ENCODE data around the gene PPP3CA.
A peak's percentile ranks its signal among the peaks of the same experiment; 100 is the strongest.
"Not testable (repeated sequence)": the region's sequence is repeated elsewhere in the genome, so short reads cannot be mapped to it uniquely, and the experiment has no call there.

Gene PPP3CA

DNA sequence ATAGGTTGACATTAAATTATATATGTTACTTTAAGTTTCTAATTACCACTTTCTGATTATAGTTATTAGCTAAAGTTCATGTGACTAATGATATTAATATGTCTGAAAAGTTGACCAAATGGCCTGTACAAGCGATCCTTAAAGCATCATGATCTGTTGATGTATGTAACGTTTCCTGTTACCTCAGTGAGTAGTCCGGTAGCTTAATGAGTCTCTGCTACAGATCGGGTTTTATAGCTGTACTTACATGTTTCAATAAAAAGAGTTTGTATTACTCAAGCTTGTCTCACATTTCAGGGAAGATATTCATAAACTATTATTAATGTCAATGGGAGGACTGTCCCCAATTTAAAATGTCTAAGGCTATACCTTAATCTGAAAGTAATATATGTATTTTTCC lies 246.3 kb downstream of the PPP3CA start:
- no peak for DNase-seq (ENCODE audit: low spot score)

DNA sequence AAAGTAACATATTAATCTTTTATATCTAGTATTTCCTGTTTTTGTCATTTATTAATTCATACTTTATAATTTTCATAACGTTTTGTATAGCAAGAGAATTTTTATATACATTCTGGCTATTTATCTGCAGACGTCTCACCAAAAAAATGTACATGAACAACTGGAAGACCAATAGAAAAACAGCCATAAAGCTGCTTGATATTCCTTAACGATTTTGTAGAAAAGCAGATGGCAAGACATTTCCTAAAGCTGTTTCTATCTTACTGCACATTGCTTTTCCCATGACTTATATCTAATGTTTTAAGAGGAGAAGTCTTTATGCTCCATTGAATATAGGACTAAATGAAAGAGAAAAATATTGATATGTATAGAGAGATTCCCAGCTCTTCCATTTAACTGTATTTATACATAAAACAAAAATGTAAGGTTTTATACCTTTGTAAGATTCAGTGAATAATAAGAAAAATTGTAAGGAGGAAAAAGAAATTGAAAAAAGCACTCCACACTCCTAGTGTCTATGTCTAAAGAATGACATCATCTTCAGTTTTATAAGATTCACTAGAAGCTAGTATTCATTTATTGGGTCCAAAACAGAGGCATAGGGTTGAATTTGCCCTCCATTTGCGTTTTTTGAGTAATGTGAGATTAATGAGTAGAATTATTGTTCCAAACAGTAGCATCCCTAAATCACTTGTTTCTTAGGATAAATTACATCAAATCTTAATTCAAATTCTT lies 248.5 kb downstream of the PPP3CA start:
- DNase-seq (ENCODE audit: low spot score): no peak

DNA sequence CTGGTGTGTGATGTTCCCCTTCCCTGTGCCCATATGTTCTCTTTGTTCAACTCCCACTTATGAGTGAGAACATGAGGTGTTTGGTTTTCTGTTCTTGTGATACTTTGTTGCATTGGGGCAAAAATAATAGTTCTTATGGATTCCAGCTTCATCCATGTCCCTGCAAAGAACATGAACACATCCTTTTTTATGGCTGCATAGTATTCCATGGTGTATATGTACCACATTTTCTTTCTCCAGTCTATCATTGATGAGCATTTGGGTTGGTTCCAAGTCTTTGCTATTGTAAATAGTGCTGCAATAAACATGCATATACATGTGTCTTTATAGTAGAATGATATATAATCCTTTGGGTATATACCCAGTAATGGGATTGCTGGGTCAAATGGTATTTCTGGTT lies 254.7 kb downstream of the PPP3CA start:
- not testable (repeated sequence) for DNase-seq (ENCODE audit: low spot score)

DNA sequence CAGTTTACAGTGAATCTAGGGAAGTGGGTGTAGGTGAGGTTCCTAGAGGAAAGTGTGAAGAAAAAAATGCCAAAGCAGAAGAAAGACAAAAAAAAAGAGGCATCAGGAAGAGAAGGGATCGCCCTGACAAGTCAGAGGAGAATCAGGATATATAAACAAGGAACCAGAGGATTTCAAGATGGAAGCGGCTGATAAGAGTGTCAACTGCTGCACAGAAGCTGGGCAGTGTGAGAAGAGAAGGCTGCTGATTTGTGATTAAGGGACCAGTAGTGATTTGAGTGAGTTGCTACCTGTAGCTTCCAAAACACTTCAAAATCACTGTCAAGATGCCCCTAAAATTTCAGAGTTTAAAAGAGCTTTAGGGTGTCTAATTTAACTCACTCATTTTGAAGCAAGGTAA lies 258.2 kb downstream of the PPP3CA start:
- DNase-seq (ENCODE audit: low spot score): no peak

DNA sequence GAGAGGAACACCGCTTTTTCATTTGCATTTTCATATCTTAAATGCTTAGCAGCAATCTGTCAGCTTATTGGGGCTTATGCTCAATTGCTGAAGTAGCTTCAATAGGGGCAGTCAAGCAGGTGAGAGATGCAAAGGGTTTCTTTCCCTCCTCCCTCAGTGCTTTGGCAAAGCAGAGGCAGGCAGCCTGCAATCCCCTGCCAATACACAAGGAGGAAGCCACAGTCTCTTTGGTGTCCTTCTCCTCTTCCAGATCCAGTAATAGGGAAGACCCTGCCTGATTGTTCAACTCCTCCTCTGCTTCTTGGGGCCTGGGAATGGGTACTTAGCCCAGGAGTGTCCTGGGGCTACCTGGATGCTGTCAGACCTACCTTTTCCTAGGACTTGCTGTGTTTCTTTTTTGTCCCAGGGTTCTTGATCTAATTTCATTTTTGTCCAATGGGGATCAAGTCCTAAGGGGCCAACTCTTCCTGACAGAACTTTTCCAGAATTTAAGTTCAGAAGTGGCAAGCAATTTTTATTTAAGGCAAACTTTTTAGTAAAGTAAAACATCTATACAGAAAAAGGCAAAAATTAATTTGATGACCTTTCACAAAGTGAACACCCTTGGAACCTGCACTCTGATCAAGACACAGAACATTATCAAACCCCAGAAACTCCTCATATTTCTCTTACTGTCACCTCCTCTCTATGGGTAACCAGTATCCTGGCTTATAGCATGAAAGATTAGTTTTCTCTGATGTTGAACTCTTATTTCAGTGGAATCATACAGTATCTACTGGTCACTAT lies 260.3 kb downstream of the PPP3CA start:
- DNase-seq (ENCODE audit: low spot score): no peak

DNA sequence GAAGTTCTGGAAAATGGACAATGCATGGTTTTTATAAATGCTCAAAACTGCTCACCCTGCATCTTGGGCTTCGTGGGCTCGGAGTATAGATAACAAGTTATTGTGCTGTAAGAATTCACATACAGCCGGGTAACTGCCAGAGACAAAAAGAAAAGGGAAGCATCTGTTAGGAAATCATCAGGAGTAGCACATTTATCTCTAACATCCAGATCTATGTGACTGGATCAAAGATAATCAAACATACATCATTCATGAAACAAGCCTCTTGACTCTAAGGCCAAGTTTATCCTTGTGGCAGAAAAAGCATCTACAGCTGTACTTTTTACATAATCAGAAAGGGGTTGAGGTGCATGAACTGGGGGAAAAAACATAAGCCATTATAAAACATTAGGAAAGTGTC lies 264.2 kb downstream of the PPP3CA start:
- no peak for DNase-seq (ENCODE audit: low spot score)

DNA sequence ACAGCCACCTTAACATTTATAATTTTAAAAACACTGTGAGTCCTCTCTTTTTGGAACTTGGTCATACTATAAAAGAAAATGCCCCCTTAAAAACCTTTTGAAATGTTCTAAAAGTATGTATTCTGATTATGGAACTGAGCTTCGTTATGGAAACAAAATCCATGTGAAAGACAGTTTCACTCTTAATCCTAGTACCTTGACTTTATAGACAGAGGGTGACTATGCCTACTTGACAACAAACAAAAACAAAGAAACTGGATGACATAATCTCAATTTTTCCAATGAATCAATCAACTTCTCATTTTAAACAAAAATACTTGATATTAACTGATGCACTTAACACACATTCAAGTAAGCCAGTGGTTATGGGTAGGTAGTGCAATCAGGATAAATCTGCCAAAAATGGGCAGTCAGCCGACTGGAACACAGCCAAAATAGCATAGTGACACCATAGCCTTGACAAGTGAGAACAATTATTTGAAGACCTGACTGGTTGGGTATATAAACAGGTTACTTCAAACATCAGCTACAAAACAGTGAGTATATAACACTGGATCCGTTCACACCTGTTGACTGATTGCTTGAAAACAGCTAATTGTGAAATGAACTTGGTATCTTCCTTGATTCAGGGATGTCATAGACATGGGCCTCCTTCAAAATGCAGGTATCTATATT lies 265.5 kb downstream of the PPP3CA start:
- no peak for DNase-seq (ENCODE audit: low spot score)

DNA sequence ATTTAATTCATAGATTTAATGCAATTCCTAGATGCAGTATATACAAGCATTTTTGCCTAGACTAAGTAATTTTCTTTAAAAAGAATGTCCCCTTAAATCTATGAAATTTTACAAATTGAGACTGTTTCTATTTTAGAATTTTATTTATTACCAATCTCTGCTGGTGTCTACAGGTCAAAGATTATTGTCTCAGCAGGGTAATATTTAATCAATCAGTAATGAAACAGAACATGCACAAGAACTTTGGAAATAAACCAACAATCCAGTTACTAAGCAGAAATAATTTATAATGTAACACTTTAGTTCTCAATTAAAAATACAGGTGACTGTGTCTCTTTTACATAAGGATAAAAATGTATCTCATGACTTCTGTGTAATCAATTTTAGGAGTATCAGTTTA lies 266.2 kb downstream of the PPP3CA start:
- DNase-seq (ENCODE audit: low spot score): no peak

DNA sequence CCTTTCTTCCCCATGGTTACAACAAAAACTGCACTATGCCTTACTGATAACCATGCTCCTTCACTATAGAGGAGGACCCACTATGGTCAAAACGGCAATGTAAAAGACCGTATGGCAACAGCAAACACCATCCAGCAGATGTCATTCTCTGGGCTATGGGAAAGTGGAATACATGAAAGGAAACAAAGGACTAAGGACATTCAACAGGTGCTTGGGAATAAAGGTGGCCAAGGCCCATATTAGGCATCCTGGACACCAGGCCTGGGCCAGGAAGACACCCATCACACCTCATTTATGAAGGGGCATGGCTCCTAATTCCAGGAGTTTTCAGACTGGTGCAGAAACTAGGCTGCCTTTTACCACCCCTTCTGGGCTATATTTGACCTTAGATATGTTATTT lies 268.4 kb downstream of the PPP3CA start:
- DNase-seq (ENCODE audit: low spot score): no peak

DNA sequence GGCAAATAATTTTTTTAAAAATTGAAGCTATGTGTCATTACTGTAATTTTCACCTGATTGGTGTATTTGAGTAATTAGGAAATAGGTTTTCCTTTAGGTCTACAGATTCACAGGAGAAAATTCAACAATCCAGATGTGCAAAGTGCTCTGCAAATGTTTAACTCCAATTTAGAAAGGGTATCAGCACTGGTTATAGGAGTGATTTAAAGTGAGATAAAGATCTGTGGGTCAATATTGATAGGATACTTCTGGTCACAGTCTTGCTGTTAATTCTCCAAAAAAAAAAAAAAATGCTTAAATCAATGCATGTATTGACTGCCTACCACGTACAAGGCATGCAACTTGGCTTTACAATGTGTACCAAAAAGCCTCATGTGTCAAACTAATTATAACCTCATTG lies 271.3 kb downstream of the PPP3CA start:
- DNase-seq (ENCODE audit: low spot score): no peak

DNA sequence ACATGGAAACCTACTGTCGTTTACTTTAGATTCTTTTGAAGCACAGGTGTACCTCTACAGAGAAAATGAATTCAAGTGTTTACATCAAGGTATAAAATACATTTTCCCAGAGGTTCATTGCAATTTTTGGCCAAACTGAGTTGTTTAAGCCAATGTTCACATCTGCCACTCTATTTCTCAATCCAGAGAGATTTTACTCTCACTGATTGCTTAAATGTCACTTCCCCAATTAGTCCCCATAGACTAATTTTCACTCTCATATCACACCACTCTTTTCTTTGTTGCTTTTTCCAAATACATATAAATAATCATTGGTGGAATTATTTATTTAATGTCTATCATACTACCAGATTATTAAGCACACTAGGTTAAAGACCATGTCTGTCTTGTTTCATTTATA lies 271.8 kb downstream of the PPP3CA start:
- DNase-seq (ENCODE audit: low spot score): no peak

DNA sequence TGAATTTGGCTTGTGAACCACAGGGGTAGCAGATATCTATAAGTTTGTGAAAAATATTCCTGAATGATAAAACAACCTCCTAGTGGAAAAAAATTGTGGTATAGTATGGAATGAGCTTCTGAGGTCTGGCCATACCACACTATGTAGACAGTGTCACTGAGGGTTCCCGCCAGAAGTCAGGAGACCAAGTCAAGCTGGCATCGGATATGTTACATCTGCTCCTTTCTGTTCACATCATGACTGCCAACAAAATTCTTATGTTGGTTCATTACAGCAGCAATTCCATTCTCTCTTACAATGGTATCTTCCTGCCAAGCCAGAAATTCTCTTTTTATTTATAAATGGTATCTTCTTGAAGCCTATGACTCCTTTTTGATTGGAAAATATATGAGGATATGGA lies 273.0 kb downstream of the PPP3CA start:
- peak; percentile 33 for DNase-seq (ENCODE audit: low spot score)

DNA sequence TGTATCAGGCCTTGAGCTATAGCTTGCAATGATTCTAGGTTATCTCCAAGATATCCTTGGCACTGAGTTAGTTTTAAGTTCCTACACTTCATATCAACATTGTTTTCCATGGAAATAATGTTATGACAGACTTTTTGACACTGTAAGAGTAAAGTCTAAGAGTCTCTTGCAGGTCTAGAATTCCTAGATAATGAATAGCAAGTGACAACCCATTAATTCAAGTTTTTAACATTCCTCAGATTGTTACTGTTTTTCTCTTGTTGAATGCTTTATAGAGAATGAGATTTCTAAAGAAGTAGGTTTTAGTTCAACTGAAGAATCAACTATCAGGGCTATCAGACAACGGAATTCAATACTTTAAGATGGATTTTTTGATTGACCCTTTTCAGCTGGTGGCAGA lies 276.1 kb downstream of the PPP3CA start:
- no peak for DNase-seq (ENCODE audit: low spot score)

DNA sequence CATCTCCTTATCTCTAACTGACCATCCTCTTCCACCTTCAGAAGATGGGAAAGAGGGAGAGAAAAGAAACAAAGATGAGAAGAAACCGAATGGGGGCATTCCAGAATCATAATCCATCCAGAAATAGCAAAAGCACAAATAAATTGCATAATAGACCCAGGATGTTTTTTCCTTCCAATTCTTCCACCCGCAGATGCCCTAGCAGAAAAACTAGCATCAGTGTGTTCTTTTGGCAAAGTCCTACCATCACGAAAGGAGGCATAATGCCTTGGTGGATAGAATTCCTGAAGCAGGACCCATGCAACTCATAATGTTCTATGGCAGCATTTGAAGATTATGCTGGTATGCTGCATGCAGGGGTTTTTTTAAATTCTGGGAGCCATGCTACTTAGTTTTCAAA lies 279.2 kb downstream of the PPP3CA start:
- DNase-seq (ENCODE audit: low spot score): no peak

DNA sequence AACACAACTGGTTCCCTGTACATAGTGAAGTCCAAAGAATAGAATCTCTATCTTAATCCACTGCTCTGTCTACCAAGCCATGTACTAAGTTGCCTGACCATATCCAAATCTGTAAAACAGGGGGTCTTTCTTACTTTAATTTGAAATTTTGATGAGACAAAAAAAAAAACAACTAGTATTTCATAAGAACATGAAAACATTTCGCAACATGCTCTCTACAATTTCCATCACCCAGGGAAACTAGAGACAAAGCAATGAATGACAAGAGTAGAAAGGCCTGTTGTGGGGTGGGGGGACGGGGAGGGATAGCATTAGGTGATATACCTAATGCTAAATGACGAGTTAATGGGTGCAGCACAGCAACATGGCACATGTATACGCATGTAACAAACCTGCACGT lies 279.9 kb downstream of the PPP3CA start:
- no peak for DNase-seq (ENCODE audit: low spot score)

DNA sequence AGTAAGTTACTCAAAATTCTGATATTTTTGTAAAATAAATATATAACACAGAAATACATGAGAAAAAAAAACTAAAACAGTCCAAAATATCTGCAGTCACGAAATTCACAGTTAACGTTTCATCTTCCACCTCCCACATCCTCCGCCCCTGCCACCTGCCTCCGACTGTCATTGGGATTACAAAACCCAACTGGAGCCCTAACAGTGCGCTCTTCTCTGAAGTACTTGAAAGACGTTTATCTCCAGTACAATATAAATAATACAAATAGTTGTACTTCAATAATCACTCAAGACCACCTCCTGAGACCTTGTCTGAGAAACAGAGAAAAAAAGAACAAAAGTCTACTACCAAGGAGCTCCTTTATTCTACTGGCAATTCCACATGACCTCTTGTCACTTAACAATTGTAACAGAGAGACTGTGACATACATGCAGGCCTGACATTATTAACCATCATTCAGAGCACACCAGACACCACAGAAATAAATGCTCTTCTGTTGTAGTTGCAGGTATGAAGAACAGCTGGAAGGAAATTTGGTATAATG lies 280.6 kb downstream of the PPP3CA start:
- DNase-seq (ENCODE audit: low spot score): no peak

DNA sequence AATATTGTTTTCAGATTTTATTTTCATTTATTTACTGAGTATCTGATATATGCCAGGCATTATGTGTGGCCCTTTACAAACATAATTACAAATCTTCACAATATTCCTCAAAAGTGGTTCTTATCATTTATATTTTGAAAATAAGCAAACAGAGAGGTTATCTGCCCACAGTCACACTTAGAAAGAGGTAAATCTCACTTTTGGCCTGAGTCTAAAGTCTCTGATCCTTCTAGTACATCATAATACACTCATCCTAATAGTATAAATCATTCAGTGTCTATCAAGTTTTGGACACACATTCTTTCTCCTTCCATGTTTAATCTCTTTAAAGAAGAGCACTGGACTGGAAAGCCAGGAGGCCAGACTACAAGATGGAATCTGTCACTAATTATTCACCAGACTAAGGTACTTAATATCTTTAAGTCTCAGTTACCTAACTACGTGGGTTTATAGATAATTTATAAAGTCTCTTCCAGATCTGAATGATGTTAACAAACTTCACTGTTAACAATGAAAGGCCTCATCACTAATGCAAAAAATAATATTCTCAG lies 281.3 kb downstream of the PPP3CA start:
- no peak for DNase-seq (ENCODE audit: low spot score)

DNA sequence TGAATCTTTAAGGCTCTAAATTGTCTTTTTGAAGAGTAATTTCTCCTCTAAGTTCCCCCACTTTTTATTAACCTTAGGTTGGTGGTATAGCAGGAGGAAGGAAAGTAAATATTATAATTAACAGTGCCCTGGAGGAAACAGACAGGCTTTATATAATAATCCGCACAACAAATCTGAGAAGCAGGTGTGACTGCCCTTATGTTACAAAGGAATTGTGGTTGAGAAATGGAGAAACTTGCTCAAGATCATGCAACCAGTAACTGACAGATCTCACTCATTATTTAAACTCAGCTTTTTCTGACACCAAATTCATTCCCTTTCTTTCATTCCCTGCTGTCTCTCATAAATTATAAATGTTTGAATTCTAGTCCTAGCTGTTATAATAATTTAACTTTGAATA lies 282.0 kb downstream of the PPP3CA start:
- DNase-seq (ENCODE audit: low spot score): no peak

DNA sequence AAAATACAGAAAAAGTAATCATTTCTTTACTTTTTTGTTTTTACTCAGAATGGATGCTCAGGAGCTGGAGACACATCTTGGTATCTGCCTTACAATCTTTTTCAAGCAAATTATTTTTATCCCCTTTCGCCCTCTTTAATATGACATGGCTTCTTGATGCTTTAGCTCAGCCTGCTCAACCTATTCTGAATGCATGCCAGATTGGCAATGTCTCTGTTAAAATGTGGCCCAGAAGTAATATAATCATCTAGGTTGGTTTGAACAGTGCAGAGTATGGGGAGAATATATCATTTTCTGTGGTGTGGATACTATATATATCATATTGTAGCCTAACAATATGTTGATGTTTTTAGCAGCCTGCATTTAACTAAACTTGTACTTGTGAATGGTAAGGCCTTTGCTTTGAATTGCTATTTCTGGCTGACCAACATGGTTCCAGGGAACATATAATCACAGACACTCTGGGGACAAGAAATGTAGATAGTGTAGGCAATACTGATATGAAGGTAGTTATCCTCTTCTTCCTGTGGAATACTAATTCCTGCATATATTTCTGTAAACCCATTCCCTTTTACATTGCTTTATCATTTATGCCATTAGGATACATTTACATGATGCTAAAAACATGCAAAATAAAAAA lies 282.7 kb downstream of the PPP3CA start:
- no peak for DNase-seq (ENCODE audit: low spot score)

DNA sequence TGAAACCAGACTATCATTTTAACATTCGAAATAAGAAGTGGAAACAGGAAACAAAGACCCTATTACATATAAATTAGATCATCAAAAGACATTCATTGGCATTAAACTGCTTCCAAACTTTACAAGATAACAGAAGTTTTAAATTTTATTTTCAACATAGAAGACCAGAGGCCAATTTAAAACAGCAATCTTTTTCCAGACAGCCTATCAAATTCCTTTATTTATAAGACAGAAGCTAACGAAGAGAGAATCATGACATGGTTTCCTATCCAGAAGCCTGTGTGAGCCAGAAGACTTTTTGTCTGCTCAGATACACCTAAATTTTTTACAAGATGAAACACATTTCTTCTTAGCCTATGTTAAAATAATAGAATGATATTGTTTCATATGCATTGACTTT lies 291.9 kb downstream of the PPP3CA start:
- no peak for DNase-seq (ENCODE audit: low spot score)

DNA sequence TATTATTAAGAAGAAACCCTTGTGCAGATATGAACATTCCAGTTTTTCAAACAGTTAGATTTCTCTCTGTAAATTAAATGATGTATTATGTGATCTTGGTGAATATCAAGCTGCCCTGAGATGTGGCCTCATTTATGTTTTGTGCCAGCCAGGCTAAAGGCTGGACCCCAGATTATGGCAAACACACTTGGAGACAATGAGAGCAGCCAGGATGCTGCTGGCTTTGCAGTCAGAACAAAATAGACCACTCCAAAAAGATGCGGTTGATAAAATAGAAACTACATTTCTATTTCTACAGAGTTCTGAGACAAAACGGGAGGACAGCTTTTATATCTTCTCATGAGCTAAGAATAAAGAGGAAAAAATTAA lies 296.5 kb downstream of the PPP3CA start:
- no peak for DNase-seq (ENCODE audit: low spot score)
